Measurements from ENCODE around the gene ITGB4.

ITGB4 gene

DNA sequence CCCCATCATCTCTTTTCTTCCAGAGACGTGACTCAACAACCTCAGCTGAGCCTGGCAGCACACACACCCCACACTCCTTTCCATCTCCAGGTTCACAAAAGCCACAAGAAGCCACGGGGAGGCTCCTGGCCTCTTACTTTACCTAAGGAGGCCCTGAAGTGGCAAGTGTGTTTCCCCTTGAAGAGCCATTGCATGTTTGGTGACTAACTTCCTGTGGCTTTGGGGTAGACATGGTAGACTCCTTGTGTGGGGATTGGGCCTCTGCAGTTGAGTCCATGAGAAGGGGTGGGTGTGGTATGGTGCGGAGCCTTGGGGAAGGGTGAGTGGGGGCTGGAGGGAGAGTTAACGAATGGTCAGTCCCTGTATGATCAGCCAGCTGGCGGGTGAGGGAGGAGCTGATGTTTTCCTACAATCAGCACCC lies 29.9 kb upstream of the ITGB4 start:
- H3K4me3 ChIP-seq (ENCODE audit: low read depth, low read length): no peak overlapping the region
- TF ChIP-seq, protein P1, sequence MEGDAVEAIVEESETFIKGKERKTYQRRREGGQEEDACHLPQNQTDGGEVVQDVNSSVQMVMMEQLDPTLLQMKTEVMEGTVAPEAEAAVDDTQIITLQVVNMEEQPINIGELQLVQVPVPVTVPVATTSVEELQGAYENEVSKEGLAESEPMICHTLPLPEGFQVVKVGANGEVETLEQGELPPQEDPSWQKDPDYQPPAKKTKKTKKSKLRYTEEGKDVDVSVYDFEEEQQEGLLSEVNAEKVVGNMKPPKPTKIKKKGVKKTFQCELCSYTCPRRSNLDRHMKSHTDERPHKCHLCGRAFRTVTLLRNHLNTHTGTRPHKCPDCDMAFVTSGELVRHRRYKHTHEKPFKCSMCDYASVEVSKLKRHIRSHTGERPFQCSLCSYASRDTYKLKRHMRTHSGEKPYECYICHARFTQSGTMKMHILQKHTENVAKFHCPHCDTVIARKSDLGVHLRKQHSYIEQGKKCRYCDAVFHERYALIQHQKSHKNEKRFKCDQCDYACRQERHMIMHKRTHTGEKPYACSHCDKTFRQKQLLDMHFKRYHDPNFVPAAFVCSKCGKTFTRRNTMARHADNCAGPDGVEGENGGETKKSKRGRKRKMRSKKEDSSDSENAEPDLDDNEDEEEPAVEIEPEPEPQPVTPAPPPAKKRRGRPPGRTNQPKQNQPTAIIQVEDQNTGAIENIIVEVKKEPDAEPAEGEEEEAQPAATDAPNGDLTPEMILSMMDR (IDR thresholded peaks at IDR 0.05; ENCODE audit: insufficient read depth, low read depth, low read length, missing control alignments): no peak
- no peak for DNase-seq (ENCODE audit: low read depth)

- no peak for DNase-seq (ENCODE audit: low read depth)
- no peak overlapping the region for H3K4me3 ChIP-seq (ENCODE audit: low read depth, low read length)
- TF ChIP-seq, protein P1 (IDR thresholded peaks at IDR 0.05; ENCODE audit: insufficient read depth, low read depth, low read length, missing control alignments): no peak
These were observed 29.2 kb upstream of the ITGB4 start for GRCh38 chr17:75691801-75692626.

GRCh38 chr17:75692976-75693375 lies 28.3 kb upstream of the ITGB4 start:
- DNase-seq (ENCODE audit: low read depth): no peak
- TF ChIP-seq, protein P1 (IDR thresholded peaks at IDR 0.05; ENCODE audit: insufficient read depth, low read depth, low read length, missing control alignments): no peak
- no peak overlapping the region for H3K4me3 ChIP-seq (ENCODE audit: low read depth, low read length)

DNA sequence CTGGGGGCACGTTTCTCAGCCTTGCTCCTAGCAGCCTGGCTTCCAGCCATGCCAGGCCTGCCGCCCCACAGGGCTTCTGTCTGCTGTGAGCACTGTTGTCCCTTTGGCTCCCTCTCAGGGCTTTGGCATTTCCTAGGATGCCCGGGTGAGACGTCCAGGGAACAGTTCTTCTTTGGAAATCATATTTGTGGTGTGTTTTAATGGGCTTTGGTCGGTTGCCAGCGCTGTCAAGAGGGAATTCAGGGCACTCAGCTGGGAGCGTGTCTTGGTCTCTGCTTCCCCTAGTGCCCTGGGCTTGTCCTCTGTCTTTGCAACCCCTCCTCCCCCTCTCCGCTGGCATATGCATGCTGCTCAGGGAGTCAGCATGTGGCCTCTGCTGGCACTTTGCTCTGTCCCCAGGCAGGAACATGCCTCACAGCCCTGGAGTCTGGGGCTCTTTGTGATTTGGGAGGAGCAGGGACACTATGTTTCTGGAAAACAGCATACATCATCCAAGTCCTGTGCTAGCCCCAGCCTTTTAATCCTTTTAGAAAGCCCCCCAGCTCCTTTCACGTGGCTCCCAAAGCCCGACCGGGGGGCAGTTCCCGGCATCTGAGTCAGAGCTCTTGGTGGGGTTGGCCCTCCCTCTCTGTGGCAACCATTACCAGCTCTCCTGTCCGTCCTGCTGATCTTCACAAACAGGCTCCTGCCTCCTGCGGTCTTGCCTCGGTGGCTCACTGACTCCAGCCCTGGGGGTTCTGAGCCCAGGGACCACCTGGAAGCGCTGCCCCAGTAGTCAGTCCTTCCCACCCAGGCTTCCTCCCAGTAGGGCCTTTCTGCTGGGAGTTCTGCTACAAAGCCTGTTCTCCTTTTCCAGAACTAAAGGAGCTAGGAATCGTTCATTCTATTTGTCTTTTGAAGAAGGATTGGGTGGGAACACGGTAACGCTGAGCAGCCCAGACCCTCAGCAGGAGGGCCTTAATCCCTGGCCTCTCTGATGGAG lies 27.5 kb upstream of the ITGB4 start:
- DNase-seq (ENCODE audit: low read depth): no peak
- TF ChIP-seq, protein P1 (IDR thresholded peaks at IDR 0.05; ENCODE audit: insufficient read depth, low read depth, low read length, missing control alignments): no peak

GRCh38 chr17:75694536-75694935 lies 26.7 kb upstream of the ITGB4 start:
- no peak overlapping the region for H3K4me3 ChIP-seq (ENCODE audit: low read depth, low read length)
- TF ChIP-seq, protein P1 (IDR thresholded peaks at IDR 0.05; ENCODE audit: insufficient read depth, low read depth, low read length, missing control alignments): no peak
- no peak for DNase-seq (ENCODE audit: low read depth)

More for the DNA sequence above, 27.5 kb upstream of the ITGB4 start:
- H3K4me3 ChIP-seq (ENCODE audit: low read depth, low read length): no peak overlapping the region

GRCh38 chr17:75695141-75695829 lies 26.0 kb upstream of the ITGB4 start:
- DNase-seq (ENCODE audit: low read depth): no peak
- TF ChIP-seq, protein P1 (IDR thresholded peaks at IDR 0.05; ENCODE audit: insufficient read depth, low read depth, low read length, missing control alignments): no peak
- H3K4me3 ChIP-seq (ENCODE audit: low read depth, low read length): no peak overlapping the region
